Articular chondrocyte of knee joint (primary cell): Measurements from ENCODE around the gene DSG4. TPM values are rescaled to one million over a fixed set of nuclear protein-coding genes. Genes with fewer than 3 reads are reported as not detected.

Experiments used
- small RNA-seq: library from RNA; depleted of rRNA; stranded (forward); fragments of <200 nt; gene quantifications from one replicate; pipeline ENCODE3, GENCODE V24; 2012
- total RNA-seq: library from RNA; depleted of rRNA; stranded (reverse); fragments of >200 nt; gene quantifications from 2 replicates; pipeline ENCODE4 v1.2.3, GENCODE V29; 2012

The DSG4 gene
- total RNA-seq: not detected in 2 replicates

GRCh38 chr18:31376477-31376876, at the start of gene DSG4:
Gene DSG4, plus strand, starts transcription at chr18:31376777. Its CDS starts 135 bp downstream, at chr18:31376912.

GRCh38 chr18:31447530-31448191, 71.1 kb downstream of the DSG4 start, which contains the start of gene DSG3:
Gene DSG3, plus strand, starts transcription at chr18:31447741. Its CDS starts 137 bp downstream, at chr18:31447878.

Small RNA genes within 50 kb of the gene (small RNA-seq; reads per million reads assigned to genes)
- gene RF00019 (not detected), gene RNU6-167P (not detected)

Other genes starting within 250 kb of the DSG4 start
- under 0.01 TPM in 1 of 2 replicates, not detected in the other for gene DSC1, start 213.9 kb upstream of the DSG4 start, total RNA-seq
- gene DSG1, start 58.6 kb upstream of the DSG4 start, total RNA-seq: not detected in 2 replicates
- gene DSG3, start 71.0 kb downstream of the DSG4 start, total RNA-seq: not detected in 2 replicates
- 5.4 and 12.5 TPM in 2 replicates for gene DSG2, start 121.4 kb downstream of the DSG4 start, total RNA-seq
- gene TTR, start 215.1 kb downstream of the DSG4 start, total RNA-seq: not detected in 2 replicates